Testis (tissue), 3 donors: Measurements from ENCODE around the gene BRD4. TPM values are rescaled to one million over a fixed set of nuclear protein-coding genes. Genes with fewer than 3 reads are reported as not detected.

Experiments used
- DNase-seq: peaks from one replicate; pipeline ENCODE4 v3.0.0-alpha.2; 2019
- H3K27ac ChIP-seq, 2 donors: fragments of 200-600 bp; sonication (generic); one replicate each; pipeline ENCODE4 v1.5.1; 2019
- H3K27me3 ChIP-seq: fragments of 200-600 bp; sonication (generic); one replicate; pipeline ENCODE4 v1.5.1; 2019
- H3K36me3 ChIP-seq: fragments of 200-600 bp; sonication (generic); one replicate; pipeline ENCODE4 v1.5.1; 2017; ENCODE audit warnings: low read depth; ENCODE audit errors: missing control alignments
- H3K4me1 ChIP-seq: fragments of 200-600 bp; sonication (generic); one replicate; pipeline ENCODE4 v1.5.1; 2019
- H3K4me3 ChIP-seq, 2 donors: fragments of 200-600 bp; sonication (generic); one replicate each; pipeline ENCODE4 v1.5.1; 2017 to 2019
- H3K9me3 ChIP-seq: fragments of 200-600 bp; sonication (generic); one replicate; pipeline ENCODE4 v1.5.1; 2017
- POLR2A ChIP-seq: fragments of 450-650 bp; IDR thresholded peaks from one replicate; pipeline ENCODE4 v1.6.1; 2017; ENCODE audit warnings: antibody characterized with exemption, mild to moderate bottlenecking, moderate library complexity
- WGBS, 2 donors: methylation state at CpG; one replicate each; pipeline ENCODE4 v1.1.5; 2018; 5-methylcytosine and 5-hydroxymethylcytosine counted together
- intact Hi-C: fragments of 100-400 bp; cut with DNase I; formaldehyde crosslinking; loops from one replicate; pipeline ENCODE4 v1.15.1; 2023; ENCODE audit warnings: low total_unique reads
- polyA plus RNA-seq: library from polyadenylated mRNA; stranded (reverse); fragments of 350-450 nt; fragmentation: Illumina TruSeq; extraction: RNeasy Lipid Tissue Mini Kit (QIAGEN cat#74804); gene quantifications from one replicate; pipeline ENCODE4 v1.2.3, GENCODE V29; 2014; ENCODE audit warnings: low read depth, low replicate concordance; ENCODE audit not compliant: insufficient read depth
- total RNA-seq, 2 donors: library from RNA; depleted of rRNA; stranded (reverse); fragments of >200 nt; gene quantifications; one replicate each; pipeline ENCODE4 v1.2.3, GENCODE V29; 2016
- TF ChIP-seq, protein P1 (sequence below), 3 experiments: fragments of 450-650 bp in 2 of 3; fragments of 200-600 bp in 1 of 3; sonication (generic) in 1 of 3; IDR thresholded peaks; one replicate each; pipeline ENCODE4 v1.5.1; 2016 to 2019; ENCODE audit warnings: antibody characterized with exemption in 3 of 3, mild to moderate bottlenecking in 2 of 3, moderate library complexity in 1 of 3

Gene BRD4
- total and polyA plus RNA-seq, 3 donors from 2014 or later, result 59.2 to 109 (median 106) TPM

DNA sequence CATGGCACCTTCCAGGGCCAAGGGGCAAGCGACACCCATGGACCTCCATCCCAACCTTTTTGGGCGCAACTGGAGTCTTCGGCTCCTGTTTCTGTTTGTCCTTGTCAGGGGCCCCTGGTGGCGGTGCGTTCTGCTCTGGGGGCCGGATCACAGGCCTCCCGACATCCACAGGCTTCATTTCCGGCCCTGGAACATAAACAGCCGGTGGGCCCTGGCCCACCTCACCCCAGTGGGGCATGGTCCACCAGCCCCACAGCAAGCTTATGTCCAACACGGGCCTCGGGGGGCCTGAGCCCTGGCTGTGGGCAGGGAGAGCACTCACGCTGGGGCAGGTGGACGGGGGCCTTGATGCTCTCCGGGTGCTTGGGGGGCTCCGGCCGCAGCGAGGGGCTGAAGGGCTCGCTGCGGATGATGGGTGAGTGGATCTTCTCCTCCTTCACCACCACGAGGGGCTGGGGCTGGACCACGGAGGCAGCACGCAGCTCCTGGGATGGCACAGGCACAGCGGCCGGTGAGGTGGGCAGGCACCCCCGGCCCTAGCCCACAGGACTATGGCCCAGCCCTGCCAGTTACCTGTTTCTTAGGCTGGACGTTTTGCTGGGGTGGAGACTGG lies 92.9 kb downstream of the BRD4 start:
- intact Hi-C loops, result no loop called here
- peaks cover 5% of the 10 kb centered on the region for H3K36me3 ChIP-seq

DNA sequence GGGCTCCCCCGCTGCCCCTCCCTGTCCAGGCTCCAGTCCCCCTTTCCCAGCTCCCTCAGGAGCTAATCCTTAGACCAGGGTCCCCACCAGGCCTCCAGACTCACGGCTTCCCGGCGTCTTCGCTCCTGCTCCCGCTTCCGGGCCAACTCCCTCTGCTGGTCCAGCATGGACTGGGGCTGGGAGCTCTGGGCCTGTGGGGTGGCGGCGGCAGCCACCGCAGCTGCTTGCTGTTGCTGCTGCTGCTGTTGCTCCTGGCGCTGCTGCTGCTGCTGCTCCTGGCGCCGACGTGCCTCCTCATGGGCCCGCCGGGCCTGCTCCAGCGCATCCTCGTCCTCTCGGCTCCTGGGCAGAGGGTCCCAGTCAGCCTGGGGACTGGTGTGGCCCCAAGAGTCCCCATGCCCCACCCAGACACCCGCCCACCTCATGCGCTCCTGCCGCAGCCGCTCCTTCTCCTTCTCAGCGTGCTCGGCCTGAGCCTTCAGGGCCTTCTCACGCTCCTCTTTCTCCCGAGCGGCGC lies 93.6 kb downstream of the BRD4 start:
- intact Hi-C loops, result no loop called here

More for the DNA sequence above, 92.9 kb downstream of the BRD4 start:
- Histone ChIP-seq H3K27ac (no peak overlapping the region), H3K27me3 (no peaks in the 10 kb centered on the region), H3K9me3 (no peaks in the 10 kb centered on the region), H3K4me3 (no peak overlapping the region), H3K4me1 (no peaks in the 10 kb centered on the region)
- WGBS, 2 donors, result 88 to 91% methylated on average over 5 to 26 of the region's 26 CpGs
- TF ChIP-seq, protein P1, sequence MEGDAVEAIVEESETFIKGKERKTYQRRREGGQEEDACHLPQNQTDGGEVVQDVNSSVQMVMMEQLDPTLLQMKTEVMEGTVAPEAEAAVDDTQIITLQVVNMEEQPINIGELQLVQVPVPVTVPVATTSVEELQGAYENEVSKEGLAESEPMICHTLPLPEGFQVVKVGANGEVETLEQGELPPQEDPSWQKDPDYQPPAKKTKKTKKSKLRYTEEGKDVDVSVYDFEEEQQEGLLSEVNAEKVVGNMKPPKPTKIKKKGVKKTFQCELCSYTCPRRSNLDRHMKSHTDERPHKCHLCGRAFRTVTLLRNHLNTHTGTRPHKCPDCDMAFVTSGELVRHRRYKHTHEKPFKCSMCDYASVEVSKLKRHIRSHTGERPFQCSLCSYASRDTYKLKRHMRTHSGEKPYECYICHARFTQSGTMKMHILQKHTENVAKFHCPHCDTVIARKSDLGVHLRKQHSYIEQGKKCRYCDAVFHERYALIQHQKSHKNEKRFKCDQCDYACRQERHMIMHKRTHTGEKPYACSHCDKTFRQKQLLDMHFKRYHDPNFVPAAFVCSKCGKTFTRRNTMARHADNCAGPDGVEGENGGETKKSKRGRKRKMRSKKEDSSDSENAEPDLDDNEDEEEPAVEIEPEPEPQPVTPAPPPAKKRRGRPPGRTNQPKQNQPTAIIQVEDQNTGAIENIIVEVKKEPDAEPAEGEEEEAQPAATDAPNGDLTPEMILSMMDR (IDR thresholded peaks at IDR 0.05), result no peak
- TF ChIP-seq POLR2A, result no peak
- no peak for DNase-seq

DNA sequence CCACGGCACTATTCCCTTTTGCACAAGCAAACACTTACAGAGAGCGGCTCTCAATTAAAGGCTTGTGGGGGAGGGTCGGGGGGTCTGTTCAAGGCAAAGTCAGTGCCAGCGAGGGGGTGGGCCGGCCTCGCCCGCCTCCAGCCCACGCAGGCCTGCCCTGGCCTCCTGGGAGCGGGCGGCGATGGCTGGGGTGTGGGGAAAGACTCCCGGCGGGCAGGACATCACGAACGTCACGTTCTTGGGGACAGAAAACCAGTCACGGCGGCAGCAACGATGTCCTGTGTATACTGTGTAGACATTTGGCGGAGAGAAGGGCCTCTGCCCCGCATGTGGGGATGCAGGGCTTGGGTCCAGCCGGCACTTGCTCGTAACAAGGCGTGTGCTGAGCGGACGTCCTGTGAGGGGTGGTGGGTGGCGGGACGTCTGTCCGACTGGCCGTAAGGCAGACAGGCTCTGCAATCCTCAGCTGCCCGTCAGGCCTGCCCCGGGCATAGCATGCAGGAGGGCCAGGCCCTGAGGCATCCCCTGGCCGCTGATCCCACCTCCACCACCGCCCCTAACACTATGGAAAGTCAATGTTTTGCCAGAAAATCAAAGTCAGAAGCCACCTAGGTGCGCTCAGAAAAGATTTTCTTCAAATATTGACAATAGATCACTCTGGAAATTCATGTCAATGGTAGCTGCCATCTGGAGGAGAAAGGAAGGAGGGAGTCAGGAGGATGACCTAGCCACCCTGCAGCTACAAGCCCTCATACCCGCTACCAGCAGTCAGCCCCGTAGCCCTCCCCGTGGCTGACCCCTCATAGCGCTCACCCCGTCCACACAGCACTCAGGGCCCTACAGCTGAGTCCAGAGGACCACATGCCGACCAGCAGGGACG lies 94.3 kb downstream of the BRD4 start:
- intact Hi-C loops, result no loop called here
- Histone ChIP-seq H3K4me1 (no peaks in the 10 kb centered on the region), H3K27ac (no peak overlapping the region)

More for the DNA sequence above, 93.6 kb downstream of the BRD4 start:
- peaks cover 5% of the 10 kb centered on the region for H3K36me3 ChIP-seq
- WGBS, 2 donors, result 90 to 97% methylated on average over 10 to 20 of the region's 29 CpGs
- H3K9me3 ChIP-seq, result no peaks in the 10 kb centered on the region
- no peaks in the 10 kb centered on the region for H3K27me3 ChIP-seq
- TF ChIP-seq, protein P1 (IDR thresholded peaks at IDR 0.05), result no peak
- H3K4me3 ChIP-seq, result no peak overlapping the region
- H3K27ac ChIP-seq, result no peak overlapping the region
- no peak for DNase-seq
- no peaks in the 10 kb centered on the region for H3K4me1 ChIP-seq

DNA sequence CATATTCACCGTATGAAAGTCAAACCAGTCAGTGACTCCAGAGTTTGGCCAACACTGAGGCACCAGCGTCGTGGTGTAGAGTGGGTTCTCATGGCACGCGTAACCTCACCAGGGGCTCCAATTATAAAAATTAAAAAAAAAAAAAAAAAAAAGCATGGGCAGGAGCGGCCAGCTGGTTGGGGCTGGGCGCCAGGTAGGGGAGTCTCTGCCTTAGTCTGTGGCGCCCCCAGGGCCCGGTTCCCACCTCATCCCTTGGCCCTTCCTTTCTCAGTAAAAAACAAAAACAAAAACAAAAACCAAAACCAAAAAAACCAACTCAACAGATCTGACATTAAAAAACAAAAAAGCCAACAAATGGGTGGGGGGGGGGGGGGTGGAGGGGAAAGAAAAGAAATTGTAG lies 95.5 kb downstream of the BRD4 start:
- 89 to 92% methylated on average over 9 of the region's 9 CpGs for WGBS, 2 donors
- Histone ChIP-seq H3K4me1 (no peaks in the 10 kb centered on the region), H3K9me3 (no peaks in the 10 kb centered on the region), H3K27me3 (no peaks in the 10 kb centered on the region), H3K4me3 (no peak overlapping the region), H3K27ac (no peak overlapping the region), H3K36me3 (peaks cover 5% of the 10 kb centered on the region)
- no peak for TF ChIP-seq POLR2A
- TF ChIP-seq, protein P1 (IDR thresholded peaks at IDR 0.05), result no peak
- DNase-seq, result no peak
- intact Hi-C loops, result no loop called here

More for the DNA sequence above, 94.3 kb downstream of the BRD4 start:
- DNase-seq, result no peak
- Histone ChIP-seq H3K27me3 (no peaks in the 10 kb centered on the region), H3K4me3 (no peak overlapping the region), H3K9me3 (no peaks in the 10 kb centered on the region), H3K36me3 (peaks cover 5% of the 10 kb centered on the region)
- 89 to 92% methylated on average over 29 to 42 of the region's 42 CpGs for WGBS, 2 donors
- TF ChIP-seq, protein P1 (IDR thresholded peaks at IDR 0.05), result no peak
- TF ChIP-seq POLR2A, result no peak
